GM18873 (cell line): ENCODE results near the gene ZDHHC5.

Source experiments
- ATAC-seq: cut with Tn5 transposase; IDR thresholded peaks from one replicate; pipeline ENCODE4 v1.9.1; 2021; ENCODE audit warnings: mild to moderate bottlenecking, moderate library complexity, moderate number of reproducible peaks; ENCODE audit not compliant: unreplicated experiment, low FRiP score

Gene ZDHHC5

GRCh38 chr11:57727185-57727584 lies 59.3 kb downstream of the ZDHHC5 start:
- no peak for ATAC-seq

GRCh38 chr11:57728829-57729228 lies 60.9 kb downstream of the ZDHHC5 start:
- no peak for ATAC-seq

- ATAC-seq, result no peak
Measured at GRCh38 chr11:57729479-57729878, 61.6 kb downstream of the ZDHHC5 start.

DNA sequence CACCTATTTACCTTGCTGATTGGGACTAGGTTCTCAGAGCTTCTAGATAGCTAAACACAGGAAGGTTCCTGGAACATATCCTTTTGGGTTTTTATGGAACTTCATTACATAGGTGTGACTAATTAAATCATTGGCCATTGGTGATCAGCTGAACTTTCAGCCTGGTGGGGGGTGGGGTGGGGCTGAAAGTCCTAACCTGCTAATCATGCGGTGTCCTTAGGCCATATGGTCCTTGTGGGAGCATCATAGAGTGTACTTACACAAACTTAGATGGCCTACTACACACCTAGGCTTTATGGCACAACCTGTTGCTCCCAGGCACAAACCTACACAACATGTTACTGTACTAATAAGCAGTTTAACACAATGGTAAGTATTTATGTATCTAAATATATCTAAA lies 64.7 kb downstream of the ZDHHC5 start:
- no peak for ATAC-seq

- ATAC-seq, result no peak
Measured at GRCh38 chr11:57735619-57736298, 67.8 kb downstream of the ZDHHC5 start.

GRCh38 chr11:57741132-57742086 lies 73.5 kb downstream of the ZDHHC5 start, which contains the start of gene SELENOH:
Gene SELENOH (plus strand): TSS chr11:57741491. CDS start chr11:57741596, 105 bp downstream.
- peak; percentile 87 for ATAC-seq

GRCh38 chr11:57742087-57742452 lies 74.2 kb downstream of the ZDHHC5 start:
- ATAC-seq, result no peak

GRCh38 chr11:57744357-57744756 lies 76.4 kb downstream of the ZDHHC5 start:
- ATAC-seq, result no peak

- ATAC-seq, result no peak
Measured at GRCh38 chr11:57745206-57745605, 77.3 kb downstream of the ZDHHC5 start.

DNA sequence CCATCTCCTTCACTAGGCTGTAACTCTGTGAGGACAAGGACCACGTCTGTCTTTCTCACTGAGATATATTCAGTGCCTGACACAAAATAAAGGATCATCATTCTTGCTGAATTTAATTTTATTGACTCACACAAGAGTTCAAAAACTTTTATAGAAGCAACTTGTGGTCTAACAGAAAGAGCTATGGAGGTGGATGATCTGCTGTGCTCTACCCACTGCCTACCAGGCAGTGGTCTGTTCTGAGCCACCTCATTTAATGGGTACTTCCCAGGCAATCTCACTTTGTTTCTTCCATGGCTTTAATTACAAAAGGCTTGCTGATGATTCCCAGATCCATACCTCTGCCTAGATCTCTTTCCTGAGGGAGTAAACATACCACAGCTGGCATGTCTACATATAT lies 79.0 kb downstream of the ZDHHC5 start:
- ATAC-seq, result no peak
